ENCODE measurements around the gene RASGRF1. TPM values are rescaled to one million over a fixed set of nuclear protein-coding genes. Genes with fewer than 3 reads are reported as not detected.

Gene RASGRF1
- polyA plus RNA-seq, 1 donor from 2014 or later: 11.0 TPM

DNA sequence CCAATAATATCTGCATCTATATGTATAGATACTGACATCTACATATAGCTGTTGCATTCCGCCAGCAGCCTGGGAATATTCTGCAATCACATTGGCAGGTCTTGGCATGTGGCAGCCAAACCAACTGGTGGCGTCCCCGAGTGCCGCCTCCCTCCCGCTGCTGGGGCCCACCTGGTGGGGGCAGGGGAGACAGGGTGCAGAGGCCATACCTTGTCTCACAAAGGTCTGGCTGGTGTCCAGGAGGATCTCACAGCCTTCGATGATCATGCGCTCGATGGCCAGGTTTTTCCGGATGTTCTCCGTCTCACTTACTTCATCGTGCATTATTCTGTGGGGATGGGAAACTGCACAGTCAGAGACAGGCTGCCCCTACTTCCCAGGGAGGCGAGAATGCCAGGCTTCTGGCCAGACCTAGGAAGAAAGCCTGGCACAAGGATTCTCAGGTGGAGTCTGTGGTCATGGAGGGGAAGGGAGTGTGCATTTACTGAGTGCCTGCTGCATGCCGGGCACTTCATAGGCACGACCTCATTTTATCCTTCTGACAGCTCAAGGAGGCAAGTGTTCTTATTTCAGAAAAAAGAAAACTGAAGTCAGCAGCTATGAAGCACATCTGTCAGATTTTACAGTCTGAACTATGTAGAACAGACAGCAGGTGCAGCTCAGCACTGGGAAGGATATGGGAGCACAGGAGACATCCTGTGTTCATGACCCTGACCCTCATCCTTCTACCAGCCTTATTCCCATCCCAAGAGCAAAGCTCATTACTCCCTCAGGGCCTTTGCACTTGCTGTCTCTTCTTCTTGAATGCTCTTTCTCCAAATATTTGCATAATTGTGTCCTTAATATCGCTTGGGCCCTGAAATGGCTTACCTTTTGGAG, 62.8 kb downstream of the RASGRF1 start:
- Histone ChIP-seq H3K27ac (ENCODE audit: low read length) (no peak overlapping the region), H3K79me2 (replicated peaks; ENCODE audit: insufficient read depth, low read length) (no peaks in the 10 kb centered on the region), H3K9me2 (ENCODE audit: insufficient read depth, low read length) (no peaks in the 10 kb centered on the region), H4K20me1 (ENCODE audit: insufficient read depth) (no peaks in the 10 kb centered on the region), H3K9me3 (ENCODE audit: low read length) (peaks cover 3% of the 10 kb centered on the region), H3K4me3 (ENCODE audit: low read length) (no peak overlapping the region), H2AFZ (ENCODE audit: low read depth, low read length) (no peak overlapping the region), H3F3A (ENCODE audit: insufficient read depth, low read length, poor library complexity, severe bottlenecking) (no peaks in the 10 kb centered on the region), H3K9ac (ENCODE audit: low read length) (no peak overlapping the region), H3K4me2 (ENCODE audit: low read length) (no peak overlapping the region), H3K36me3 (ENCODE audit: insufficient read depth, low read length) (no peaks in the 10 kb centered on the region), H3K27me3 (ENCODE audit: insufficient read depth, low read depth, low read length) (no peaks in the 10 kb centered on the region)
- TF ChIP-seq, protein P1, sequence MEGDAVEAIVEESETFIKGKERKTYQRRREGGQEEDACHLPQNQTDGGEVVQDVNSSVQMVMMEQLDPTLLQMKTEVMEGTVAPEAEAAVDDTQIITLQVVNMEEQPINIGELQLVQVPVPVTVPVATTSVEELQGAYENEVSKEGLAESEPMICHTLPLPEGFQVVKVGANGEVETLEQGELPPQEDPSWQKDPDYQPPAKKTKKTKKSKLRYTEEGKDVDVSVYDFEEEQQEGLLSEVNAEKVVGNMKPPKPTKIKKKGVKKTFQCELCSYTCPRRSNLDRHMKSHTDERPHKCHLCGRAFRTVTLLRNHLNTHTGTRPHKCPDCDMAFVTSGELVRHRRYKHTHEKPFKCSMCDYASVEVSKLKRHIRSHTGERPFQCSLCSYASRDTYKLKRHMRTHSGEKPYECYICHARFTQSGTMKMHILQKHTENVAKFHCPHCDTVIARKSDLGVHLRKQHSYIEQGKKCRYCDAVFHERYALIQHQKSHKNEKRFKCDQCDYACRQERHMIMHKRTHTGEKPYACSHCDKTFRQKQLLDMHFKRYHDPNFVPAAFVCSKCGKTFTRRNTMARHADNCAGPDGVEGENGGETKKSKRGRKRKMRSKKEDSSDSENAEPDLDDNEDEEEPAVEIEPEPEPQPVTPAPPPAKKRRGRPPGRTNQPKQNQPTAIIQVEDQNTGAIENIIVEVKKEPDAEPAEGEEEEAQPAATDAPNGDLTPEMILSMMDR (IDR thresholded peaks at IDR 0.05; ENCODE audit: poor library complexity, severe bottlenecking): no peak
- TF ChIP-seq TAF1 (IDR thresholded peaks at IDR 0.05; ENCODE audit: low read depth): no peak
- TF ChIP-seq EZH2 (IDR thresholded peaks at IDR 0.05; ENCODE audit: borderline replicate concordance, insufficient read depth, low read length, poor library complexity, severe bottlenecking): no peak
- no peak for TF ChIP-seq RAD21 (conservative IDR thresholded peaks at IDR 0.05)
- no peak for TF ChIP-seq POLR2AphosphoS5 (IDR thresholded peaks at IDR 0.05)
- TF ChIP-seq, protein P2, sequence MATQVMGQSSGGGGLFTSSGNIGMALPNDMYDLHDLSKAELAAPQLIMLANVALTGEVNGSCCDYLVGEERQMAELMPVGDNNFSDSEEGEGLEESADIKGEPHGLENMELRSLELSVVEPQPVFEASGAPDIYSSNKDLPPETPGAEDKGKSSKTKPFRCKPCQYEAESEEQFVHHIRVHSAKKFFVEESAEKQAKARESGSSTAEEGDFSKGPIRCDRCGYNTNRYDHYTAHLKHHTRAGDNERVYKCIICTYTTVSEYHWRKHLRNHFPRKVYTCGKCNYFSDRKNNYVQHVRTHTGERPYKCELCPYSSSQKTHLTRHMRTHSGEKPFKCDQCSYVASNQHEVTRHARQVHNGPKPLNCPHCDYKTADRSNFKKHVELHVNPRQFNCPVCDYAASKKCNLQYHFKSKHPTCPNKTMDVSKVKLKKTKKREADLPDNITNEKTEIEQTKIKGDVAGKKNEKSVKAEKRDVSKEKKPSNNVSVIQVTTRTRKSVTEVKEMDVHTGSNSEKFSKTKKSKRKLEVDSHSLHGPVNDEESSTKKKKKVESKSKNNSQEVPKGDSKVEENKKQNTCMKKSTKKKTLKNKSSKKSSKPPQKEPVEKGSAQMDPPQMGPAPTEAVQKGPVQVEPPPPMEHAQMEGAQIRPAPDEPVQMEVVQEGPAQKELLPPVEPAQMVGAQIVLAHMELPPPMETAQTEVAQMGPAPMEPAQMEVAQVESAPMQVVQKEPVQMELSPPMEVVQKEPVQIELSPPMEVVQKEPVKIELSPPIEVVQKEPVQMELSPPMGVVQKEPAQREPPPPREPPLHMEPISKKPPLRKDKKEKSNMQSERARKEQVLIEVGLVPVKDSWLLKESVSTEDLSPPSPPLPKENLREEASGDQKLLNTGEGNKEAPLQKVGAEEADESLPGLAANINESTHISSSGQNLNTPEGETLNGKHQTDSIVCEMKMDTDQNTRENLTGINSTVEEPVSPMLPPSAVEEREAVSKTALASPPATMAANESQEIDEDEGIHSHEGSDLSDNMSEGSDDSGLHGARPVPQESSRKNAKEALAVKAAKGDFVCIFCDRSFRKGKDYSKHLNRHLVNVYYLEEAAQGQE (IDR thresholded peaks at IDR 0.05; ENCODE audit: borderline replicate concordance): no peak
- TF ChIP-seq EP300 (conservative IDR thresholded peaks at IDR 0.05; ENCODE audit: poor library complexity, severe bottlenecking): no peak
- TF ChIP-seq MXI1 (conservative IDR thresholded peaks at IDR 0.05; ENCODE audit: poor library complexity, severe bottlenecking): no peak
- no peak for TF ChIP-seq SMC3 (conservative IDR thresholded peaks at IDR 0.05; ENCODE audit: poor library complexity)

DNA sequence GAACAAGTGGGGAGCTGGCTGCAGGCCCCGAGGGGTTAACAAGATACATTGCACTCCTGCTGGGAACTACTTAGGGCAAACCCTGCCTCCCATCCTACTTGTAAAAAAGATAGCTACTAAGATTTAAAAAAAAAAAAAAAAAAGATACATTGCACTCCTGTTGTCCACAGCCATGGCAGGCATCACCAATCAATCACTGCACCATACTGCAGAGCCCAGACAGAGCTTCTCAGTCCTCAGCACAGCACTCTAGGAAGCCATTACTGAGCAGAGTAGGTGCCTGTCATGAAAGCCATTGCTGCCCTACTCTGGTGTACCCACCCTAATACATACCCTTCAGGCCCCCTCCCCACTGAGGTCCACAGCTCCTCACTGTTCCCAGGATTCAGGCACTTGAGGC, 64.8 kb downstream of the RASGRF1 start:
- no peaks in the 10 kb centered on the region for H3K27me3 ChIP-seq (ENCODE audit: insufficient read depth, low read depth, low read length)
- no peak overlapping the region for H3K9ac ChIP-seq (ENCODE audit: low read length)
- H3K9me2 ChIP-seq (ENCODE audit: insufficient read depth, low read length): no peaks in the 10 kb centered on the region
- no peaks in the 10 kb centered on the region for H3K36me3 ChIP-seq (ENCODE audit: insufficient read depth, low read length)
- no peak overlapping the region for H2AFZ ChIP-seq (ENCODE audit: low read depth, low read length)
- no peaks in the 10 kb centered on the region for H4K20me1 ChIP-seq (ENCODE audit: insufficient read depth)
- H3K27ac ChIP-seq (ENCODE audit: low read length): no peak overlapping the region
- H3K9me3 ChIP-seq (ENCODE audit: low read length): peaks cover 3% of the 10 kb centered on the region
- no peaks in the 10 kb centered on the region for H3K79me2 ChIP-seq (replicated peaks; ENCODE audit: insufficient read depth, low read length)
- H3K4me2 ChIP-seq (ENCODE audit: low read length): no peak overlapping the region
- no peak for TF ChIP-seq EP300 (conservative IDR thresholded peaks at IDR 0.05; ENCODE audit: poor library complexity, severe bottlenecking)
- TF ChIP-seq TAF1 (IDR thresholded peaks at IDR 0.05; ENCODE audit: low read depth): no peak
- TF ChIP-seq, protein P1 (IDR thresholded peaks at IDR 0.05; ENCODE audit: poor library complexity, severe bottlenecking): no peak
- TF ChIP-seq SMC3 (conservative IDR thresholded peaks at IDR 0.05; ENCODE audit: poor library complexity): no peak
- TF ChIP-seq EZH2 (IDR thresholded peaks at IDR 0.05; ENCODE audit: borderline replicate concordance, insufficient read depth, low read length, poor library complexity, severe bottlenecking): no peak
- no peak for TF ChIP-seq MXI1 (conservative IDR thresholded peaks at IDR 0.05; ENCODE audit: poor library complexity, severe bottlenecking)
- no peak for TF ChIP-seq POLR2AphosphoS5 (IDR thresholded peaks at IDR 0.05)
- TF ChIP-seq RAD21 (conservative IDR thresholded peaks at IDR 0.05): no peak
- TF ChIP-seq, protein P2 (IDR thresholded peaks at IDR 0.05; ENCODE audit: borderline replicate concordance): no peak
- no peaks in the 10 kb centered on the region for H3F3A ChIP-seq (ENCODE audit: insufficient read depth, low read length, poor library complexity, severe bottlenecking)
- H3K4me3 ChIP-seq (ENCODE audit: low read length): no peak overlapping the region

Data from neural cell (in vitro differentiated cells).